GM12865 (cell line): Measurements from ENCODE around the gene TMEM208.

Experiments
- DNase-seq: peaks from one replicate; pipeline ENCODE4 v3.0.0; 2010; ENCODE audit warnings: low read depth
- H3K4me3 ChIP-seq: 2 replicates; pipeline ENCODE4 v1.5.1; 2011; ENCODE audit warnings: mild to moderate bottlenecking, low read depth, low read length, control low read depth
- CTCF ChIP-seq: IDR thresholded peaks from 2 replicates; pipeline ENCODE4 v1.5.1; 2011; ENCODE audit warnings: low read length, control low read depth, low read depth, inconsistent platforms; ENCODE audit not compliant: insufficient read depth; ENCODE audit errors: missing control alignments

TMEM208 gene

DNA sequence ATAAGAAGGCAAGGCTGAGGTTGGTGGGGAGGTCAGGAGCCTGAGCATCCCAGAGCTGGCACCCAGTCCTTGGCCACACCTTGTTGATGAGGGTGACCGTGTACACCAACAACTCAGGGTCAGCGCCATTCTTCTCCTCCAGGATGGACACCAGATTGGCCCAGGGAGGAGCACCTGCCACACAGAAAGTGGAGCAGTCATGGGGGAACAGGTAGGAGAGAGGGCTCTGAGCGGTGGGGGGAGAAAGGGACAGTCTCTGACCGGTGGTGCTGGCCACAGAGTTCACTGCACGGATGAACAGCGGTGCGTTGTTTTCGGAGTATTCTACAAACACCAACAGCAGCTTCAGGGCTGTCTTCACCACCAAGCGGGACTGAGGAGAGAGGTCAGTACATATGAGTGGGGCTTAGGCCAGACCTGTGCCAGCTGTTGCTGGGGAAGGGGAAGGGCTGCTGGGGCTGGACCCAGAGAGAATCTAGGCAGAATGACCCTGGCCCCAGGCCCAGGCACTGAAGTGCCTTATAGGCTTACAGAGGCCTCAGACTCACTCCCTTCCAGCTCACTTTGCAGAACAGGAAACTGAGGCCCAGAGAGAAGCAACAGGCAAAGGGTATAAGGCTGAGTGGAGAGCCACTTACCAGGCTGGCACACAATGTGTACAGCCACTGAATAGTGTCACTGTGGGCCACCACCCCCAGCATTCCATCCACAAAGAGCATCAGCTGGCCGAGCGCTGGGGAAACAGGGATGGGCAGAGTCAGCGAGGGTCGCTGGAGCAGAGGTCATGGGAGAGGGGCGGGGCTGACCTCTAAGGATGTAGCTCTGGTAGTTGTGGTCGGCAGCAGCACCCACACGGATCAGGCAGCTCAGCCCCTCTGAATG is 10.7 kb downstream of the TMEM208 start:
- no peak overlapping the region for H3K4me3 ChIP-seq
- DNase-seq, result no peak
- TF ChIP-seq CTCF, result no peak

GRCh38 chr16:67238278-67238575 is 11.3 kb downstream of the TMEM208 start:
- no peak for DNase-seq
- no peak overlapping the region for H3K4me3 ChIP-seq
- no peak for TF ChIP-seq CTCF

DNA sequence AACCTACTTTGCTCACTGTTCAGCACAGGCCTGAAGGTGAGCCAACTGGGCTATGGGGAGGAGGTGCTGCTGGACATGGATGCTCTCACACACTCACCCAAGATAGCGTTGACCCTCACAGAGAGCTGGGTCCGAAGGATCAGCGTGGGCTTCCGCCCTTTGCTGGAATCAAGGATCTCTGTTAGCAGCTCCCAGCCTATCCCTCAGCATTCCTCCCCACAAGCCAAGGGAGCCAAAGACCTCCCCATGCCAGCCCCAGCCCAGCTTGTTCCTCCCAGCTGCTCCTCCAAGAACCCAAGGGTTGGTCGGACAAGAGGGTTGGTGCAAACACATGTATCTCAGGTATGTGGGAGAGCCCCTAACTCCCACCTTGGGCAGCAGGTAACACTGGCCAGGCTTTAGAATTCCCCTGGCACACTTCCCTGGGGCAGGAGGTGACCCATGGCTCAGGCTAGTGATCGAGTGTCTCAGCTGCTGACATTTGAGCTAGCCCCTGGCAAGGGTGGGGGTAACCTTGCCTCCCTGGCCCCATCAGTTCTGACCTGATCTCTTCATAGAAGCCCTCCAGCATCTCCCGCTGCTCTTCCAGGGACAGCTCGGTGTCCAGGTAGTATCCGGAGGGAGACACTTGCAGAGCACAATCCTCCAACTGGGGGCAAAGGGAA is 12.0 kb downstream of the TMEM208 start:
- no peak for DNase-seq
- no peak overlapping the region for H3K4me3 ChIP-seq
- no peak for TF ChIP-seq CTCF

DNA sequence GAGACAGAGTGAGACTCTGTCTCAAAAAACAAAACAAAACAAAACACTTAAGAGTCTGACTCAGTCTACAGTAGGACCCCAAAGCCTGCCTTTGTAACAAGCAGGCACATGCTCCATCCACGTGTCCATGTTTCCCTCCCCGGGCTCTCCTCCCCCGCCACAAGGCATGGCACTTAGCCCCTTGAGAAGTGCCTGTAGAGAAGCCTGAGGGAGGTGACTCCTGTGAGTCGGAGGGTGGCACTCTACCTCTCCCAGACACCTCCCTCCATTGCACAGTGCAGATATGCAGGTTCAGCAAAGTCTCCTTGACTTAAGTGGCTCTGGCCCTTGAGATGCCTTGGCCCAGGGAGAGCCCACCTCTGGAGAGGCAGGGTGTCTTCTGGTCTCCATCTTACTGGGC is 13.6 kb downstream of the TMEM208 start:
- no peak overlapping the region for H3K4me3 ChIP-seq
- no peak for DNase-seq
- no peak for TF ChIP-seq CTCF

DNA sequence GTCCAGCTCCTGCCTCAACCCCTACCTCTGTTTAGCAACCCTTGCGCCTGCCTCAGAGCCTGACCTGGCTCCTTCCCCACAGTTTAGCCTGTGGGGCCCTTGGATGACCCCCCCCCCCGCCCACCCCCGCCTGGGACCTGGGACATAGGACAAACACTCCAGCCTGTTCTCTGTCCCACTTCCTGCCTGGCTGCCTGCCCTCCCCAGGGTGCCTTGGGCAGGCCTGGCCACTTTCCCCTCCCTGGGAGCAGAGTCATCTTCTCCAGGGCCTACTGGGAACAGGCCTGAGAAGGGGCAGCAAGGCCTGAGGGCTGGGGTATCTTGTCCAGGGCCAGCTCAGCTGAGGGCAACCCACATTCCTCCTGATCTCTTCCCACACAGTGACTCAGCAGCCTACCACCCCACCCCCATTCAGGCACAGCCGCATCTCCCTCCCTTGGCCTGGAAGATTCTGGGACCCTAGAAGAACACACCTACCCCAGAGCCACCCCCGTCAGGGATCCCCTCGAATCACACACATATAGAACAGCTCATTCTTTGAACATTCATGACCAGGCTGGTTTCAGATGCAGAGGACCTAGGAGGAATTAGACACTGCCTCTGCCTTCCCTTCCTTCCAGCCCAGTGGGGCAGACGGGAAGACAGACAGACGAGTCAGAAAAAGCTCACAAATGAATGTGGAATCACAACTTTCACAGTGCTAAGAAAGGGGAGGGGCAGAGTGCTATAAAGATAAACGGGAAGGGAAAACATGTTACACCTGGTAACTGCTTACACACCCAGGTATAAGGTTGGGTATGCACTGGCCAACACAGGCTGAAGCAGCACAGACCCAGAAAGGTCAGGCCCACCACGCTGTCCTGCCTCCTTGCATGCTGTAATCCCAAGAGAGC is 14.3 kb downstream of the TMEM208 start:
- no peak for DNase-seq
- no peak overlapping the region for H3K4me3 ChIP-seq
- TF ChIP-seq CTCF, result no peak

DNA sequence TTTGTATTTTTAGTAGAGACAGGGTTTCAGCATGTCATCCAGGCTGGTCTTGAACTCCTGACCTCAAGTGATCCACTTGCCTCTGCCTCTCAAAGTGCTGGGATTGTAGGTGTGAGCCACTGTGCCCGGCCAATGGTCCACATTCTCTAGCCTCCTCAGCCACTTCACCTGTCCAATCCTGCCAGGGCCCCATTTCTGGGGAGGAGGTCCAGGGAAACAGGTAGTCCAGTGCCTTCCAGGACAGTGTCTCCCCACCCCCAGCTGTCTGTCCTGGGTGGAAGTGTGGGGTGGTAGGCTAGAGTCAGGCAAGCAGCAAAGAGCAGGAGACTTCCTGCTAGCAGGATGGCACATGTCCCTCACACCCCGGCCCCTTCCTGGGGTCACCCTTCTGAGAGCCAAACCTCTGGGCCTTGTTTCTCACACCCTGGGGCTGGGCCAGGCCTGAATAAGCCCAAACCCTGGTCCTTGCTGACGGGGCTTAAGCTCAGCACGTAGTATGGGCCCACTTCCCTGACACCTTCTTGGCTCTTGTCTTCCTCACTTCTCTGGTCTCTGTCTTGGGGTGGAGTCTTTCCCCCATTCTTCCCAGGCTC is 15.3 kb downstream of the TMEM208 start:
- H3K4me3 ChIP-seq, result no peak overlapping the region
- no peak for DNase-seq
- no peak for TF ChIP-seq CTCF
